Transverse colon (tissue), 3 donors: Measurements from ENCODE around the gene DPP4.

ENCODE experiments used
- CTCF ChIP-seq, 5 experiments: fragments of 200-600 bp in 3 of 5; fragments of 450-650 bp in 2 of 5; sonication (generic) in 3 of 5; IDR thresholded peaks; 1 replicate in 2 of 5; 2 replicates in 3 of 5; pipeline ENCODE4 v1.5.1; 2016 to 2017; ENCODE audit warnings: antibody characterized with exemption in 5 of 5, inconsistent platforms in 3 of 5, mild to moderate bottlenecking in 2 of 5, moderate library complexity in 1 of 5
- EP300 ChIP-seq: sonication (generic); formaldehyde crosslinking; IDR thresholded peaks from one replicate; pipeline ENCODE4 v1.6.1; 2017; ENCODE audit warnings: antibody characterized with exemption, low read depth
- POLR2A ChIP-seq: fragments of 450-650 bp; IDR thresholded peaks from one replicate; pipeline ENCODE4 v1.6.1; 2016; ENCODE audit warnings: antibody characterized with exemption, mild to moderate bottlenecking, moderate library complexity

- TF ChIP-seq POLR2A (no peak), CTCF (IDR thresholded peaks at IDR 0.05) (no peak), EP300 (no peak)
Measured at GRCh38 chr2:162085090-162085891, 11.3 kb upstream of the DPP4 start.
